ENCODE data around the gene SNED1.

DNA sequence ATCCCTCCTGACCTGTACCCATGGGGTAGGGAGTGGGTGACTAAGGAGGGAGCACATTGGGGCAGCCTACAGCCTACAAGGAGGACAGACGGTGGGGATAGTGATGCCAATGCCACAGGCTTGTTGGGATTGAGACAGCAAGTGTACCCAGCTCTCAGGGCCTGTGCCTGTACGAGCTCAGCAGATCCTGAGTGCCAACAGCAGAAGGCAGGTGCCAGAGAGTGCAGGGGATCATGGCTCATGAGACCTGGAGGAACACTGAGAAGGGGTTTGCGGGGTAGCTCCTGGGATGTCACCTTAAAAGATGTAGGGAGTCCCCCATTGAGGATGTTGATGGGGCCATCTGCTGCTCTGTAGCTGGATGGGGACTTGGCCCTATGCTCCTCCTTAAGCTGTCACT is 10.3 kb upstream of the SNED1 start:
- TF ChIP-seq, protein P1, sequence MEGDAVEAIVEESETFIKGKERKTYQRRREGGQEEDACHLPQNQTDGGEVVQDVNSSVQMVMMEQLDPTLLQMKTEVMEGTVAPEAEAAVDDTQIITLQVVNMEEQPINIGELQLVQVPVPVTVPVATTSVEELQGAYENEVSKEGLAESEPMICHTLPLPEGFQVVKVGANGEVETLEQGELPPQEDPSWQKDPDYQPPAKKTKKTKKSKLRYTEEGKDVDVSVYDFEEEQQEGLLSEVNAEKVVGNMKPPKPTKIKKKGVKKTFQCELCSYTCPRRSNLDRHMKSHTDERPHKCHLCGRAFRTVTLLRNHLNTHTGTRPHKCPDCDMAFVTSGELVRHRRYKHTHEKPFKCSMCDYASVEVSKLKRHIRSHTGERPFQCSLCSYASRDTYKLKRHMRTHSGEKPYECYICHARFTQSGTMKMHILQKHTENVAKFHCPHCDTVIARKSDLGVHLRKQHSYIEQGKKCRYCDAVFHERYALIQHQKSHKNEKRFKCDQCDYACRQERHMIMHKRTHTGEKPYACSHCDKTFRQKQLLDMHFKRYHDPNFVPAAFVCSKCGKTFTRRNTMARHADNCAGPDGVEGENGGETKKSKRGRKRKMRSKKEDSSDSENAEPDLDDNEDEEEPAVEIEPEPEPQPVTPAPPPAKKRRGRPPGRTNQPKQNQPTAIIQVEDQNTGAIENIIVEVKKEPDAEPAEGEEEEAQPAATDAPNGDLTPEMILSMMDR (IDR thresholded peaks at IDR 0.05; ENCODE audit: low read length): no peak
- TF ChIP-seq EZH2phosphoT487 (IDR thresholded peaks at IDR 0.05; ENCODE audit: low read length) (no peak), EZH2 (optimal IDR thresholded peaks at IDR 0.05; ENCODE audit: low read depth, low read length) (no peak)
